NCI-H2107 (cell line): ENCODE results near the gene NSUN2.

Experiments
- DNase-seq: peaks from one replicate; lab custom pipeline; 2025; lab: John Stamatoyannopoulos, UW

The NSUN2 gene

GRCh38 chr5:6604341-6604740, 28.5 kb downstream of the NSUN2 start:
- DNase-seq: no peak

- no peak for DNase-seq
Measured at GRCh38 chr5:6603643-6604042, 29.2 kb downstream of the NSUN2 start.

- DNase-seq: no peak
Measured at GRCh38 chr5:6602441-6602840, 30.4 kb downstream of the NSUN2 start.

DNA sequence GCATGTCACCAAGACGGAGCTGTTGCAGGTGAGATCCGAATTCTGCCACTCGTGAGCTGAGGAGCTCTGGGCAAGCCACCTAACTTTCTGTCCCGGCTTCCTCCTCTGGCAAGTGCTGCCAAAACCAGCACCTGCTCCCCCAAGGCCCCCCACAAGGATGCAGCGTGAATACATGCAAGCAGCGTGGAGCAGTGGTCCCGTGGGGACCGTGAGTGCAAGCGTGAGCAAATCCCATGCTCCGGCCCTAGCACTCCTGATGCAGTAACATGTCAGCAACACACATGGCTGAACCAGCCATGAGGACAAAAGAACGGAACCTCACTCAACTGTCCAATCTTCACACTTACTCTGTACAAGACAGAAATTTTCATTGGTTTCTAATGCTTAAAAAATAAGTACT, 31.0 kb downstream of the NSUN2 start:
- no peak for DNase-seq

GRCh38 chr5:6601271-6601670, 31.6 kb downstream of the NSUN2 start:
- no peak for DNase-seq

DNA sequence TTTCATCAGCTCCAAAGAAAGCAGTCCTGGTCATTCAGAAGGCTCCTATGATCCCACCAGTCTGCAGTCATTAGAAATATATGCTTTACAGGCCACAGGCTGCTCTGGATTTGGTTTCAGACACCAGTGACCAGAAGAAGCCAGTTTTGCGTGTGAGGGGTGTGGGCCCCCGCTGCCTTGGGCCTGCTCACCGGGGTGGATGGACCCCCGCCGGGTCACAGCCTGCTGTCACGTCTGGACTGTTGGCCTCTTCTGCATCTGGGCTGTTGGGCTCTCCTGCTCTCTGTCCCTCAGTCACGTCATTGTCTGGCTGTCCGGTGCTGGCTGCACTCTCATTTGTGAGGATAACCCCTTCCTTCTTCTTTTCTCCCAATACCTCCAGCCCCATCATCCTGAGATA, 33.1 kb downstream of the NSUN2 start:
- no peak for DNase-seq

GRCh38 chr5:6598351-6598900, 34.4 kb downstream of the NSUN2 start:
- no peak for DNase-seq

GRCh38 chr5:6597557-6597956, 35.3 kb downstream of the NSUN2 start:
- DNase-seq: no peak

DNA sequence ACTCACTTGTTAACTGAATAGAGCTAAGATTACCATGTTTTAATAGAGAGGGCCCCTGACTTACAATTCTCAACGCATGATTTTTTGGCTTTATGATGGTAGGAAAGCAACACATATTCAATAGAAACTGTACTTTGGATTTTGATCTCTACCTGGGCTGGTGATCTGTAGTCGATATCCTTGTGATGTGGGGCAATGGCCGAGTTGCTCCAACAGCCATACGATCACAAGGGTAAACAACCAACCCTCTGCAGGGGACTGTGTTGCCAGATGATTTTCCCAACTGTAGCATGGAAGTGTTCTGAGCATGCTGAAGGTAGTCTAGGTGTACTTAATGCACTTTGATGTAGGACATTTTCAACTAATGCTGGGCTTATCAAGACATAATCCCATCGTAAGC, 36.5 kb downstream of the NSUN2 start:
- DNase-seq: no peak

GRCh38 chr5:6595405-6595804, 37.4 kb downstream of the NSUN2 start:
- DNase-seq: no peak

DNA sequence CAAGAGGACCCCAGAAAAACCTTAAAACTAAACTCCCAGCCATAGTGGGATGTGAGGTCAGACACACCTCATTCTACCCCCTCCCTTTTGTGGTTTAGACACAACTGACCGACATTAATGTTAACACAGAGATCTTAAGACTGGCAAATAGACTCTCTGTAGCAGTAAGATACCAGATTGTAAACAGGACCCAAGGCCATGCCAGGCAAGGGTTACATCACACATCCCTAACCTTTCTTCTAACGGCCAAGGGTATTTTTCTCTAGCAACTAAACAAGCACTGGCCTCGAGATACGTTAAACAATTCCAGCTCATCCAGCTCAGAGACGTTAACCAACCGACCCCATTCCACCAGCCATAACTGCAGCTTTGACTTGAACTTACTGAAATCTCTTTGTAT, 38.8 kb downstream of the NSUN2 start:
- no peak for DNase-seq

- no peak for DNase-seq
Measured at GRCh38 chr5:6593148-6594016, 39.5 kb downstream of the NSUN2 start.

DNA sequence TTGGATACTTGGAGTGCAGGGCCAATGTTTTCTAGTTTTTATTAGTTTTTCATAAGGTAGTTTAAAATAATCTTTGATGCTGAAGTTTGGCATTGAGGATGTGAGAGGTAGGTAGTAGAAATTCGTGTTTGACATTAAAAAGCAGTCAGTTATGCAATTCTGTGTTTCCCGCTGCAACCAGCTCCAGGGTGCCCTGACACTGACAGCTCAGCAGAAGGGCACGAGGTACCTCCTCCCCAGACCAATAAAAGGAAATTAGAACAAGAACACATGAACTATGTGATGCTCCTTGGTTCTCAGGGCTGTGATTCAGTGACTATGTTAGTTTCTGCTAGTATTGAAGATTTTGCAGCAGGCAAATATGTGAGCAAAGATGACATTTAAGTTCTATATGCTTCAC, 40.2 kb downstream of the NSUN2 start:
- no peak for DNase-seq

DNA sequence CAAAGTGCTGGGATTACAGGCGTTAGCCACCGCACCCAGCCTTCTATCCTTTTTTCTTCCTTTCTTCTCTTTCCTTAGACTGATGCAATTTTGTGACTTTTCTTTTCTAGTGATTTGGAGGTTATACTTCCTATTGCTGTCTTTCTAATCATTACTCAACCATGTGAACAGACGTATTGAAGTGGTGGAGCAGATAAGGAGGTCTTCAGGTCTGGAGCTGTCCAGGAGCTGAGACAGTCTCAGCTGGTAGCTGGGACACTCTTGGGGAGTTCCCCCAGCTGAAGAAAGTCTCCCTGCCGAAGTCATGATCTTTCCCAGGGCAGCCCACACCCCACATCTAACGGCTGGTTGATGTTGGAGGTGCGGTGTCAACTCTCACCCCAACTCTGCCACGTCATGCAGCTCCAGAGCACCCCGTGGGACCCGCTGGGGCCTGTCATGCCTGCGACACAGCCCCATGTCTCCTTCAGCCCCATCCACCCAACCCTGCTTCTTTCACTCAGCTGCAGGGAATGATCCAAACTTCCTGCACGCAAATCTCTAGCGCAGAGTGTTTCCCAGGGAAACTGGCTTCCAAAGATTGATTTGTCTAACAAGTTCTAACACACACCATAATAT, 41.1 kb downstream of the NSUN2 start:
- DNase-seq: no peak

GRCh38 chr5:6590581-6590980, 42.3 kb downstream of the NSUN2 start:
- no peak for DNase-seq

DNA sequence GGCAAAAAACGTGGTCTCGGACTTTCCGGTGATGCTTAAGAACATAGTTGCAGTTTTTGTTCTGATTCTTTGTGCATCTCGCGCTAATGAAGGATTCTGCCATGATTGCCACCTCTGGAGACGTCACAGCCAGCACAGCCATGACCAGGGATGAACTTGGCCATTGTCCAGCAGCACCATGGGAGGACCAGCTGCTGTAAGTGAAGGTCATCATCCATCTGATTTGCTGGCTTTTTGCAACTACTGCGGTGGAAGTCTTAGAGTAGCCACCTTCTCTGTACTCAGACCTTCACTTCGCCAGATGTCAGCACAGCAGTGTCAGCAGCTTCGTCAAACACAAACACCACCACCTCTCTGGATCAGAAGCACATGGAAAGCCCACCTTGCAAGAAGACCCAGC, 45.7 kb downstream of the NSUN2 start:
- DNase-seq: no peak

DNA sequence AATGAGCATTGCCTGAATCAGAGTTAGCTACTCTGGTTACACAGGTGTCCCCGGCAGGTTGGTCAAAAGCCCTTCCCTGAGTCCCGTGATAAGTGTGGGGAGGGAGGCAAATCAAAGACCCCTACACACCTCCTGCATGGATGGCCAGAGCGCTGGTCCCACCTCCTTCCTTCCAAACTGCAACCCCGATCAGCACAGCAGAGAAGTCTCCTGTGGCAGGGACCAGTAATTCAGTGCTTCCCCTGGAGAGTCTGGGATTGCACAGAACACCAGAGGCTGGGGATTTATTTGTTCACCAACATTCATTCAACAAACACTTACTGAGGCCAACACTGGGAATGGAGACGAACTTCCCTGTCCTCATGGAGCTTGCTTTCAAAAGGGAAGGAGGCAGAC, 46.2 kb downstream of the NSUN2 start:
- no peak for DNase-seq

- no peak for DNase-seq
Measured at GRCh38 chr5:6585939-6586646, 46.8 kb downstream of the NSUN2 start.

- DNase-seq: no peak
Measured at GRCh38 chr5:6585168-6585567, 47.7 kb downstream of the NSUN2 start.

- DNase-seq: no peak
Measured at GRCh38 chr5:6584727-6585126, 48.1 kb downstream of the NSUN2 start.

DNA sequence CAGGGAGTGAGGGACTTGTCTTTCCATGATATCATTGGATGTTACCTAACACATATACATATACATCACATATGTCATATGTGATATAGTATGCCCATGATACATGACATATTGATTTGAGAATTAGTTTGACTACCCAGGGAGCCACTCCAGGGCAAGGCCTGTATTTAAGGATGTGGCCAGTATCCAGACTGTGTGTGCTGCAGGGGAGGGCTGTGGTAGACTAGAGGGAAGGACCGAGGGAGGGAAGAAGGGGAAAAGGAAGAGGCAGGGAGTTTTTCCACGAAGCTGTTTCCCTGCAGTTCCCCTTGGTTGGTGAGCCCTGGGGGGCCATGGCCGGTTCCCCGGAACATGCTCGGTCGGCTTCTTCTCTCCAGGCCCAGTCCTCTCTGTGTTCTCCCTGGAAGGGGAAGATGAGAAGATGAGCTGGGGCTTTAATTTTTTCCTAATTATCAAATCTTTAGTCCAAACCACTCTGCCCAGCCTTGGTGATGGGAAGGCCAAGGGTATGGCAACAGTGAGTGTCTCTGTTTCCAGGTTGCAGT, 48.7 kb downstream of the NSUN2 start:
- no peak for DNase-seq

GRCh38 chr5:6583049-6583880, 49.6 kb downstream of the NSUN2 start:
- DNase-seq: no peak
